Esophagus muscularis mucosa (tissue), 3 donors: ENCODE results near the gene RSRC1.

Experiments used
- CTCF ChIP-seq, 3 experiments: fragments of 200-600 bp in 2 of 3; fragments of 450-650 bp in 1 of 3; sonication (generic) in 2 of 3; IDR thresholded peaks; one replicate each; pipeline ENCODE4 v1.5.1; 2017 to 2019; ENCODE audit warnings: antibody characterized with exemption in 3 of 3, mild to moderate bottlenecking in 2 of 3, moderate library complexity in 1 of 3
- POLR2A ChIP-seq: fragments of 450-650 bp; IDR thresholded peaks from one replicate; pipeline ENCODE4 v1.6.1; 2017; ENCODE audit warnings: antibody characterized with exemption, moderate library complexity, mild to moderate bottlenecking, low read depth
- POLR2AphosphoS5 ChIP-seq, 2 donors: sonication (generic); formaldehyde crosslinking; IDR thresholded peaks; one replicate each; pipeline ENCODE4 v1.6.1; 2017; ENCODE audit warnings: antibody characterized with exemption in 2 of 2

GRCh38 chr3:158158969-158159368 is 49.1 kb downstream of the RSRC1 start:
- TF ChIP-seq CTCF (IDR thresholded peaks at IDR 0.05) (no peak), POLR2AphosphoS5 (IDR thresholded peaks at IDR 0.05) (no peak), POLR2A (no peak)
